Measurements from ENCODE around the gene MAP2.

MAP2 gene

GRCh38 chr2:209424781-209425470 is 1.1 kb downstream of the MAP2 start:
- ATAC-seq: no peak

- no peak for ATAC-seq
These were observed 1.7 kb downstream of the MAP2 start for GRCh38 chr2:209425471-209426071.

- ATAC-seq: no peak
These were observed 2.6 kb downstream of the MAP2 start for GRCh38 chr2:209426432-209426831.

- no peak for ATAC-seq
These were observed 7.9 kb downstream of the MAP2 start for GRCh38 chr2:209431701-209432100.

GRCh38 chr2:209441541-209441940 is 17.7 kb downstream of the MAP2 start:
- no peak for ATAC-seq

GRCh38 chr2:209442939-209443338 is 19.1 kb downstream of the MAP2 start:
- no peak for ATAC-seq

- no peak for ATAC-seq
These were observed 21.6 kb downstream of the MAP2 start for GRCh38 chr2:209445485-209445884.

- no peak for ATAC-seq
These were observed 27.5 kb downstream of the MAP2 start for GRCh38 chr2:209451209-209451834.

- ATAC-seq: no peak
These were observed 32.6 kb downstream of the MAP2 start for GRCh38 chr2:209456489-209456888.

- no peak for ATAC-seq
These were observed 34.4 kb downstream of the MAP2 start for GRCh38 chr2:209458008-209458979.

- no peak for ATAC-seq
These were observed 35.5 kb downstream of the MAP2 start for GRCh38 chr2:209459359-209459758.

- ATAC-seq: no peak
These were observed 36.4 kb downstream of the MAP2 start for GRCh38 chr2:209460151-209460761.

- ATAC-seq: no peak
These were observed 39.4 kb downstream of the MAP2 start for GRCh38 chr2:209463226-209463625.

- ATAC-seq: no peak
These were observed 40.0 kb downstream of the MAP2 start for GRCh38 chr2:209463835-209464234.

- ATAC-seq: no peak
These were observed 45.0 kb downstream of the MAP2 start for GRCh38 chr2:209468846-209469245.

- no peak for ATAC-seq
These were observed 45.6 kb downstream of the MAP2 start for GRCh38 chr2:209469481-209469880.

GRCh38 chr2:209470466-209470865 is 46.6 kb downstream of the MAP2 start:
- ATAC-seq: no peak

- ATAC-seq: no peak
These were observed 47.2 kb downstream of the MAP2 start for GRCh38 chr2:209471037-209471436.

- no peak for ATAC-seq
These were observed 48.4 kb downstream of the MAP2 start for GRCh38 chr2:209472112-209472832.

GRCh38 chr2:209472871-209473270 is 49.0 kb downstream of the MAP2 start:
- ATAC-seq: no peak

GRCh38 chr2:209473930-209474419 is 50.1 kb downstream of the MAP2 start:
- ATAC-seq: no peak

GRCh38 chr2:209474960-209475359 is 51.1 kb downstream of the MAP2 start:
- ATAC-seq: no peak

Data from activated CD4-positive, CD25-positive, alpha-beta regulatory T cell treated with anti-CD3 and anti-CD28 coated beads, Interleukin-2, amount 50 U/mL, for 24 hours (primary cell).